Femur (tissue), 1 donor: Measurements from ENCODE around the gene CCNA1.

Experiments used
- DNase-seq: peaks from one replicate; pipeline ENCODE4 v3.0.0-alpha.2; 2017

CCNA1 gene

GRCh38 chr13:36454121-36454520 is 21.8 kb downstream of the CCNA1 start:
- no peak for DNase-seq

- DNase-seq = no peak
Observed at GRCh38 chr13:36454987-36455386, 22.7 kb downstream of the CCNA1 start.

DNA sequence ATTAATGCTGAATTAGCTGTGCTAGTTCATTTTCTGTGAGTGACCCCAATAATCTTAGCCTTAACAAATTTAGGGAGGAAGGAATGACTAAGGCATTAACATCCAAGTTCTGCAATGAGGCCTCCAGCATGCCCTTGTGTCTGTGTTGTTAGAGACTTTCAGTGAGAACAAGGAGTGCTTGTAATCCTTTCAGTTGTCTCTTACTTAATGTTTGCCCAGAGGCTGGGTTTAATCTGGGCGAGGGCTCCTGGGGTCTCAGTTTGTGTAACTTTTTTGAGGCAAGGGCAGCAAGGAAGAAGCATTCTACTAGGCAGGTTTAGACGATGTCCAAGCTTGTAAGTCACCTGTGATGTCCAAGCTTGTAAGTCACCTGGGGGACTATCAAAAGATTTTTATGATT is 24.3 kb downstream of the CCNA1 start:
- no peak for DNase-seq

DNA sequence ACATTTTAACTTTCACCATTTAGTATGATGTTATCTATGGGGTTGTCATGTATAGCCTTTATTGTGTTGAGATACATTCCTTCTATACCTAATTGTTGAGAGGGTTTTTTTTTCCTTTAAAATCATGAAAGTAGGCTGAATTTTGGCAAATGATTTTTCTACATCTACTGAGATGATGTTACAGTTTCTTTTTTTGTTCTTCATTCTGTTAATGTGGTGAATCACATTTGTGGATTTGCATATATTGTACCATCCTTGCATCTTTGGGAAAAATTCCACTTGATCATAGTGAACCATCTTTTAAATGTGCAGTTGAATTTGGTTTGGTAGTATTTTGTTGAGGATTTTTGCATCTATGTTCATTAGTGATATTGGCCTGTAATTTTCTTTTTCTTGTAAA is 29.2 kb downstream of the CCNA1 start:
- no peak for DNase-seq

DNA sequence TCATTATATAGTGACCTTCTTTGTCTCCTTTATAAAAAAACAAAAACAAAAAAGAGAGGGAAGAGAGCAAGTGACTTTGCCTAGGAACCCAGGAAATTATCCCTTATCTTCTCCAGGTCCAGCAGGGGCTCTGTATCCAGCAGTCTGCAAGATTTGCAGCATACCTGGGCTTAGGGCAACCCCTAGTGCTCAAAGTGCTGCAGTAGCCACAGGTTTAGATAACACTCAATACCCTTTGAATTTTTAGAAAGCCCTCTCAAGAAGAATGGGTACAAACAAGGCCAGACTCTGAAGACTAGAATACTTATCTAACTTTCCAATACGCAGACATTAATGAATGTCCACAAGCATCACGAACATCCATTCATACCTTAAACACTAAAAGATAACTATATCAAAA is 43.2 kb downstream of the CCNA1 start:
- DNase-seq = no peak

DNA sequence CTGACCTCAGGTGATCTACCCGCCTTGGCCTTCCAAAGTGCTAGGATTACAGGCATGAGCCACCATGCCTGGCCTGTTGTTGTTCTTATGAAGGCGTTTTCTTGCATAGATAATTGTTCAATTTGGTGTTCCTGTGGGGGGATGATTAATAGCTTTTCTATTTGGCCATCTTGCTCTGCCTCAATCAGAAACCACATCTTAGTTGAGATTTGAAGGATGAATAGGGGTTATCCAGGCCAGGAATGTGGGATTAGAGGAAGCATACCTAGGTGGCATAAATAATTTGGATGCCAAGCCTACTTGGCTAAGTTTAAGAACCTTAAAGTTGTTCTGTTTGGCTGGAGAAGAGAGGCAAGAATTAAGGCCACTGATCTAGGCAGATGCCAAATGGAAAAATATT is 44.4 kb downstream of the CCNA1 start:
- DNase-seq = no peak

- no peak for DNase-seq
Observed at GRCh38 chr13:36480726-36481427, 48.6 kb downstream of the CCNA1 start.

- no peak for DNase-seq
Observed at GRCh38 chr13:36490055-36490454, 57.8 kb downstream of the CCNA1 start.
